ENCODE data around the gene SKI. TPM values are rescaled to one million over a fixed set of nuclear protein-coding genes. Genes with fewer than 3 reads are reported as not detected.
A peak's percentile ranks its signal among the peaks of the same experiment; 100 is the strongest.

SKI gene
- total and polyA plus RNA-seq, 2 of the 4 experiments (the other 2 are of a cell fraction), result 2.3 to 20.1 TPM

DNA sequence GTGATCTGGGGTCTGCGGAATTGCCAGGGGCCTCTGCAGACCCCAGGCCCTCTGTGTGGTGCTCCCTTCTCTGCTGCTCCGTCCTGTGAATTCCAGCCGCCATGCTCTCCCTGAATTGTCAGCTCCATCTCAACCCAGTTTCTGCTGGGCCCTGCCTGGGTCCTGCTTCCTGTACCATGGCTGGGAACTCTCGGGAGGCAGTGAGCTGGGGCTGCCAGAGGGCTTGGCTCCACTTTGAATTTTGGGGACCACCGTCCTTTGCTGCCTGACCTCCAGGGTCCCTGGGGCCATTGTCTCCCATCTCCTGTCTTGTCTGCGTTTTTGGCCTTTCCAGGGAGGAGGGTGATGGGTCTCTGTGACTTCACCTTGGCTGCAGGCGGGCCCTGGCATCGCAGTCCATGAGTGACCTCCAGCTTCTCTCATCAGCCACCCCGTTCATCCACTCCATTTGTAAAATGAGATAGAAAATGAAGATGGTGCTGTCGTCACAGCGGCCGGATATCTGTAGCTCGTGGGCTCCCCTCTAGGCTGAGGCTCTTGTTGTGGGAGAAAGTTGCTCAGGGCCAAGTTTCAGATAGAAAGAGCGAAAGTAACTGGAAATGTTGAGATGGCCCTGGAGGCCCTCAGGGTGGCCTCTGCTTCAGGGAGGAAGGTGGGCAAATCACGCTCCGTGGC is 38.3 kb downstream of the SKI start:
- ATAC-seq (ENCODE audit: low read depth) (no peak), DNase-seq (no peak)
- no peaks in the 10 kb centered on the region for H3K27me3 ChIP-seq (ENCODE audit: control insufficient read depth, insufficient read depth, low read length)
- peaks cover 36% of the 10 kb centered on the region for H3K9me1 ChIP-seq (ENCODE audit: insufficient read depth, low read length)
- POLR2A ChIA-PET (ENCODE audit: unreplicated experiment), result no interaction called here
- whole genome bisulfite sequencing, 2 experiments (ENCODE audit: extremely low coverage in 2 of 2, insufficient read length in 1 of 2), result 86% methylated on average over 7 of the region's 16 CpGs; no CpG with 5 or more reads in 1 of the 2 experiments
- H3K4ac ChIP-seq (ENCODE audit: low read depth, low read length), result no peak overlapping the region
- H3K27ac ChIP-seq (ENCODE audit: insufficient read depth, low read length), result no peak overlapping the region
- no peak overlapping the region for H4K8ac ChIP-seq (ENCODE audit: low read depth in 2 of 2, low read length in 2 of 2)
- no peak overlapping the region for H3K56ac ChIP-seq (ENCODE audit: extremely low read depth, insufficient read depth, low read length)
- H2BK20ac ChIP-seq (ENCODE audit: low read depth, low read length), result no peak overlapping the region
- H3K36me3 ChIP-seq (ENCODE audit: control insufficient read depth, insufficient read depth, low read length), result no peaks in the 10 kb centered on the region
- H3K4me1 ChIP-seq (ENCODE audit: control insufficient read depth, insufficient read depth, low read length), result peaks cover 18% of the 10 kb centered on the region
- in situ Hi-C loops (cut with MboI; ENCODE audit: low sequenced_read_pairs) (no loop called here), dilution Hi-C loops (cut with HindIII; ENCODE audit: low sequenced_read_pairs, unreplicated experiment) (no loop called here), intact Hi-C loops (cut with micrococcal nuclease) (no loop called here)
- H2BK5ac ChIP-seq (ENCODE audit: low read depth, low read length, poor library complexity, severe bottlenecking), result no peak overlapping the region
- H3K4me3 ChIP-seq (ENCODE audit: insufficient read depth, low read depth, low read length), result no peak overlapping the region
- CTCF ChIA-PET, result no interaction called here
- H3K14ac ChIP-seq (replicated peaks; ENCODE audit: low read depth, low read length), result no peak overlapping the region
- H3K18ac ChIP-seq (ENCODE audit: low read depth, low read length), result no peak overlapping the region
- peak overlapping the region; percentile 21 for H2AK9ac ChIP-seq (replicated peaks; ENCODE audit: low read depth, low read length, poor library complexity)
- no peaks in the 10 kb centered on the region for H3K9me3 ChIP-seq (ENCODE audit: control insufficient read depth, insufficient read depth, low read length)
- H4K5ac ChIP-seq (ENCODE audit: low read depth, low read length), result no peak overlapping the region
- H3K4me2 ChIP-seq (ENCODE audit: low read depth, low read length), result no peak overlapping the region
- H2AFZ ChIP-seq (replicated peaks; ENCODE audit: low read length, poor library complexity), result no peak overlapping the region
- no peak overlapping the region for H2BK15ac ChIP-seq (ENCODE audit: low read depth, low read length)
- no peak overlapping the region for H3K23ac ChIP-seq (ENCODE audit: low read depth, low read length)
- no peak overlapping the region for H2BK120ac ChIP-seq (ENCODE audit: low read depth, low read length)
- TF ChIP-seq CEBPB (IDR thresholded peaks at IDR 0.05; ENCODE audit: low read depth, low read length) (no peak), RCOR1 (IDR thresholded peaks at IDR 0.05; ENCODE audit: insufficient replicate concordance, low read length) (no peak), MAZ (IDR thresholded peaks at IDR 0.05; ENCODE audit: borderline replicate concordance, low read depth, low read length) (no peak), RFX5 (IDR thresholded peaks at IDR 0.05; ENCODE audit: low read depth, low read length) (no peak), POLR2A (IDR thresholded peaks at IDR 0.05; ENCODE audit: low read depth, low read length) (no peak), MAFK (IDR thresholded peaks at IDR 0.05; ENCODE audit: low read depth, low read length) (no peak), MXI1 (IDR thresholded peaks at IDR 0.05; ENCODE audit: borderline replicate concordance, low read depth, low read length) (no peak), RAD21 (IDR thresholded peaks at IDR 0.05; ENCODE audit: low read length) (no peak), CHD1 (IDR thresholded peaks at IDR 0.05; ENCODE audit: low read depth, low read length) (no peak), NFE2L2 (IDR thresholded peaks at IDR 0.05; ENCODE audit: low read depth, low read length) (no peak), SMC3 (IDR thresholded peaks at IDR 0.05; ENCODE audit: low read depth, low read length) (no peak), FOS (IDR thresholded peaks at IDR 0.05; ENCODE audit: low read depth, low read length) (no peak)
- TF ChIP-seq, protein P1, sequence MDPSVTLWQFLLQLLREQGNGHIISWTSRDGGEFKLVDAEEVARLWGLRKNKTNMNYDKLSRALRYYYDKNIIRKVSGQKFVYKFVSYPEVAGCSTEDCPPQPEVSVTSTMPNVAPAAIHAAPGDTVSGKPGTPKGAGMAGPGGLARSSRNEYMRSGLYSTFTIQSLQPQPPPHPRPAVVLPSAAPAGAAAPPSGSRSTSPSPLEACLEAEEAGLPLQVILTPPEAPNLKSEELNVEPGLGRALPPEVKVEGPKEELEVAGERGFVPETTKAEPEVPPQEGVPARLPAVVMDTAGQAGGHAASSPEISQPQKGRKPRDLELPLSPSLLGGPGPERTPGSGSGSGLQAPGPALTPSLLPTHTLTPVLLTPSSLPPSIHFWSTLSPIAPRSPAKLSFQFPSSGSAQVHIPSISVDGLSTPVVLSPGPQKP (IDR thresholded peaks at IDR 0.05; ENCODE audit: borderline replicate concordance, low read depth, low read length), result no peak
- TF ChIP-seq, protein P2, sequence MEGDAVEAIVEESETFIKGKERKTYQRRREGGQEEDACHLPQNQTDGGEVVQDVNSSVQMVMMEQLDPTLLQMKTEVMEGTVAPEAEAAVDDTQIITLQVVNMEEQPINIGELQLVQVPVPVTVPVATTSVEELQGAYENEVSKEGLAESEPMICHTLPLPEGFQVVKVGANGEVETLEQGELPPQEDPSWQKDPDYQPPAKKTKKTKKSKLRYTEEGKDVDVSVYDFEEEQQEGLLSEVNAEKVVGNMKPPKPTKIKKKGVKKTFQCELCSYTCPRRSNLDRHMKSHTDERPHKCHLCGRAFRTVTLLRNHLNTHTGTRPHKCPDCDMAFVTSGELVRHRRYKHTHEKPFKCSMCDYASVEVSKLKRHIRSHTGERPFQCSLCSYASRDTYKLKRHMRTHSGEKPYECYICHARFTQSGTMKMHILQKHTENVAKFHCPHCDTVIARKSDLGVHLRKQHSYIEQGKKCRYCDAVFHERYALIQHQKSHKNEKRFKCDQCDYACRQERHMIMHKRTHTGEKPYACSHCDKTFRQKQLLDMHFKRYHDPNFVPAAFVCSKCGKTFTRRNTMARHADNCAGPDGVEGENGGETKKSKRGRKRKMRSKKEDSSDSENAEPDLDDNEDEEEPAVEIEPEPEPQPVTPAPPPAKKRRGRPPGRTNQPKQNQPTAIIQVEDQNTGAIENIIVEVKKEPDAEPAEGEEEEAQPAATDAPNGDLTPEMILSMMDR (conservative IDR thresholded peaks at IDR 0.05; ENCODE audit: low read depth, low read length), result no peak
- TF ChIP-seq, protein P3, sequence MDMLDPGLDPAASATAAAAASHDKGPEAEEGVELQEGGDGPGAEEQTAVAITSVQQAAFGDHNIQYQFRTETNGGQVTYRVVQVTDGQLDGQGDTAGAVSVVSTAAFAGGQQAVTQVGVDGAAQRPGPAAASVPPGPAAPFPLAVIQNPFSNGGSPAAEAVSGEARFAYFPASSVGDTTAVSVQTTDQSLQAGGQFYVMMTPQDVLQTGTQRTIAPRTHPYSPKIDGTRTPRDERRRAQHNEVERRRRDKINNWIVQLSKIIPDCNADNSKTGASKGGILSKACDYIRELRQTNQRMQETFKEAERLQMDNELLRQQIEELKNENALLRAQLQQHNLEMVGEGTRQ (IDR thresholded peaks at IDR 0.05; ENCODE audit: low read depth, low read length), result no peak
- H2AK5ac ChIP-seq (ENCODE audit: low read depth, low read length), result no peak overlapping the region
- no TSS peak for BruUV-seq (replicated peaks)
- H3K9ac ChIP-seq (ENCODE audit: low read depth, low read length), result no peak overlapping the region
- H4K20me1 ChIP-seq (ENCODE audit: insufficient read depth, low read length), result peaks cover 98% of the 10 kb centered on the region
- no peak overlapping the region for H4K91ac ChIP-seq (ENCODE audit: insufficient read depth, low read depth, low read length)
- peaks cover 0 to 61% of the 10 kb centered on the region in 2 experiments; a peak in 2 of 4 replicates for H3K79me1 ChIP-seq (ENCODE audit: low read depth in 1 of 2, low read length in 2 of 2)
